Keratinocyte (primary cell): ENCODE results near the gene NGEF. TPM values are rescaled to one million over a fixed set of nuclear protein-coding genes. Genes with fewer than 3 reads are reported as not detected.

Experiments used
- DNase-seq: peaks from one replicate; pipeline ENCODE4 v3.0.0-alpha.2; 2011; ENCODE audit warnings: low read depth, missing footprints, low spot score
- FAIRE-seq: peaks from 2 replicates; lab custom pipeline; 2011; peaks lifted over from hg19 to GRCh38; lab: Jason Lieb, UNC
- H2AFZ ChIP-seq: 2 replicates; pipeline ENCODE4 v1.6.0; 2012; ENCODE audit warnings: low read length, control low read depth, inconsistent platforms; ENCODE audit not compliant: control insufficient read depth
- H3K27ac ChIP-seq: 2 replicates; pipeline ENCODE4 v1.5.1; 2011; ENCODE audit warnings: low read length; ENCODE audit not compliant: control insufficient read depth, insufficient read depth
- H3K27me3 ChIP-seq: 3 replicates; pipeline ENCODE4 v1.6.0; 2011; ENCODE audit warnings: low read length; ENCODE audit not compliant: control insufficient read depth, insufficient read depth; ENCODE audit errors: extremely low read depth
- H3K36me3 ChIP-seq, 2 experiments: 2 replicates in 1 of 2; 3 replicates in 1 of 2; pipeline ENCODE4 v1.5.1; 2011; ENCODE audit warnings: low read length in 2 of 2, mild to moderate bottlenecking in 1 of 2; ENCODE audit not compliant: control insufficient read depth in 2 of 2, insufficient read depth in 2 of 2; ENCODE audit errors: extremely low read depth in 1 of 2
- H3K4me1 ChIP-seq: 3 replicates; pipeline ENCODE4 v1.5.1; 2011; ENCODE audit warnings: low read length; ENCODE audit not compliant: control insufficient read depth, insufficient read depth; ENCODE audit errors: extremely low read depth
- H3K4me2 ChIP-seq: 3 replicates; pipeline ENCODE4 v1.6.0; 2011; ENCODE audit warnings: low read depth, low read length; ENCODE audit not compliant: control insufficient read depth, insufficient read depth; ENCODE audit errors: extremely low read depth
- H3K4me3 ChIP-seq, 3 experiments: fragments of 200-600 bp in 1 of 3; sonication (generic) in 1 of 3; 2 replicates in 2 of 3; 3 replicates in 1 of 3; pipeline ENCODE4 v1.5.1; 2011 to 2016; ENCODE audit warnings: low read length in 3 of 3, mild to moderate bottlenecking in 3 of 3, control low read depth in 2 of 3, inconsistent platforms in 1 of 3, low read depth in 1 of 3, mixed read lengths in 1 of 3, mixed run types in 1 of 3, moderate library complexity in 1 of 3; ENCODE audit not compliant: control insufficient read depth in 2 of 3, insufficient read depth in 2 of 3; ENCODE audit errors: extremely low read depth in 1 of 3
- H3K79me2 ChIP-seq: 2 replicates; pipeline ENCODE4 v1.6.0; 2012; ENCODE audit warnings: low read length; ENCODE audit not compliant: control insufficient read depth, insufficient read depth
- H3K9ac ChIP-seq: 3 replicates; pipeline ENCODE4 v1.6.0; 2011; ENCODE audit warnings: low read length; ENCODE audit not compliant: control insufficient read depth, insufficient read depth; ENCODE audit errors: extremely low read depth
- H3K9me1 ChIP-seq: 3 replicates; pipeline ENCODE4 v1.6.0; 2011; ENCODE audit warnings: low read length; ENCODE audit not compliant: control insufficient read depth, insufficient read depth; ENCODE audit errors: extremely low read depth
- H3K9me3 ChIP-seq: 2 replicates; pipeline ENCODE4 v1.5.1; 2012; ENCODE audit warnings: low read depth, low read length; ENCODE audit not compliant: control insufficient read depth
- H4K20me1 ChIP-seq: 3 replicates; pipeline ENCODE4 v1.6.0; 2011; ENCODE audit warnings: low read length; ENCODE audit not compliant: control insufficient read depth, insufficient read depth; ENCODE audit errors: extremely low read depth
- CTCF ChIP-seq, 3 experiments: IDR thresholded peaks in 1 of 3; conservative IDR thresholded peaks in 1 of 3; optimal IDR thresholded peaks in 1 of 3; 2 replicates in 2 of 3; 3 replicates in 1 of 3; pipeline versions ENCODE3 to v1.5.1; 2011; ENCODE audit warnings: low read length in 3 of 3, mild to moderate bottlenecking in 3 of 3, moderate library complexity in 2 of 3, control low read depth in 1 of 3, inconsistent platforms in 1 of 3; ENCODE audit not compliant: insufficient read depth in 2 of 3; ENCODE audit errors: extremely low read depth in 1 of 3
- EZH2 ChIP-seq: IDR thresholded peaks from one replicate; pipeline ENCODE4 v1.6.1; 2012; ENCODE audit warnings: inconsistent platforms, mild to moderate bottlenecking, low read length, moderate library complexity
- dilution Hi-C: fragments of 300-500 bp; cut with MboI; formaldehyde crosslinking; loops from one replicate; pipeline ENCODE4 v1.7.0; 2020; ENCODE audit warnings: low sequenced_read_pairs; ENCODE audit not compliant: extremely low pct_ligation_motif_present
- polyA plus RNA-seq, 5 experiments: library from polyadenylated mRNA; depleted of rRNA in 3 of 5; stranded (reverse) in 3 of 5; stranded (forward) in 1 of 5; unstranded in 1 of 5; fragments of >200 nt; gene quantifications; 1 replicate in 1 of 5; 2 replicates in 3 of 5; 3 replicates in 1 of 5; pipeline versions ENCODE4 v1.2.1 to v1.2.3, GENCODE V29; 2011 to 2012; ENCODE audit warnings: missing spikeins in 2 of 5, low read depth in 1 of 5, low replicate concordance in 1 of 5

Gene NGEF
- polyA plus RNA-seq, 1 donor (not counting 4 experiments of a cell fraction or from before 2014, with no cell fraction given) = 0.17 TPM

- Histone ChIP-seq H3K9me3 (no peaks in the 10 kb centered on the region), H3K9ac (no peak overlapping the region), H2AFZ (no peak overlapping the region), H3K27me3 (peaks cover 5% of the 10 kb centered on the region), H3K4me3 (no peak overlapping the region), H3K4me1 (peaks cover 5% of the 10 kb centered on the region), H3K4me2 (no peak overlapping the region), H3K36me3 (no peaks in the 10 kb centered on the region), H3K79me2 (no peaks in the 10 kb centered on the region), H3K9me1 (no peaks in the 10 kb centered on the region), H3K27ac (no peak overlapping the region), H4K20me1 (no peaks in the 10 kb centered on the region)
- TF ChIP-seq EZH2 = no peak
- no peak for TF ChIP-seq CTCF (optimal IDR thresholded peaks at IDR 0.05 in 1 of 3, IDR thresholded peaks at IDR 0.05 in 1 of 3, conservative IDR thresholded peaks at IDR 0.05 in 1 of 3; ENCODE audit: extremely low read depth in 1 of 3, insufficient read depth in 2 of 3, low read length in 3 of 3)
- DNase-seq = no peak
- dilution Hi-C loops = no loop called here
- no peak for FAIRE-seq
These were observed 121.4 kb downstream of the NGEF start for GRCh38 chr2:232891621-232892071.

- no peak overlapping the region for H3K27ac ChIP-seq
- DNase-seq = no peak
- no peak for FAIRE-seq
These were observed 122.0 kb downstream of the NGEF start for GRCh38 chr2:232890896-232891601.

More at GRCh38 chr2:232890896-232891601, 122.0 kb downstream of the NGEF start:
- no peak overlapping the region for H3K4me2 ChIP-seq
- no peaks in the 10 kb centered on the region for H3K9me3 ChIP-seq
- H3K9ac ChIP-seq = no peak overlapping the region
- no peaks in the 10 kb centered on the region for H4K20me1 ChIP-seq
- no peaks in the 10 kb centered on the region for H3K79me2 ChIP-seq
- no peak overlapping the region for H2AFZ ChIP-seq
- dilution Hi-C loops = no loop called here
- peaks cover 5% of the 10 kb centered on the region for H3K4me1 ChIP-seq
- no peak for TF ChIP-seq EZH2
- TF ChIP-seq CTCF (optimal IDR thresholded peaks at IDR 0.05 in 1 of 3, IDR thresholded peaks at IDR 0.05 in 1 of 3, conservative IDR thresholded peaks at IDR 0.05 in 1 of 3; ENCODE audit: extremely low read depth in 1 of 3, insufficient read depth in 2 of 3, low read length in 3 of 3) = no peak
- no peak overlapping the region for H3K4me3 ChIP-seq
- peaks cover 5% of the 10 kb centered on the region for H3K27me3 ChIP-seq
- H3K36me3 ChIP-seq = no peaks in the 10 kb centered on the region
- H3K9me1 ChIP-seq = no peaks in the 10 kb centered on the region
